ENCODE results near the gene ACADM.
"Not testable (repeated sequence)": the region's sequence is repeated elsewhere in the genome, so short reads cannot be mapped to it uniquely, and the experiment has no call there.

Gene ACADM

GRCh38 chr1:75794382-75794781 is 69.9 kb downstream of the ACADM start:
- DNase-seq (ENCODE audit: low read depth, low spot score) = no peak

GRCh38 chr1:75795703-75796193 is 71.2 kb downstream of the ACADM start:
- DNase-seq (ENCODE audit: low read depth, low spot score) = no peak

- no peak for DNase-seq (ENCODE audit: low read depth, low spot score)
Observed at GRCh38 chr1:75796376-75797272, 72.1 kb downstream of the ACADM start, which contains the start of gene MSH4. Gene MSH4 (plus strand): TSS chr1:75796882. CDS start chr1:75796986, 104 bp downstream.

- DNase-seq (ENCODE audit: low read depth, low spot score) = no peak
Observed at GRCh38 chr1:75797273-75797588, 72.7 kb downstream of the ACADM start.

- DNase-seq (ENCODE audit: low read depth, low spot score) = no peak
Observed at GRCh38 chr1:75797606-75798216, 73.2 kb downstream of the ACADM start.

- DNase-seq (ENCODE audit: low read depth, low spot score) = not testable (repeated sequence)
Observed at GRCh38 chr1:75801480-75801879, 77.0 kb downstream of the ACADM start.

- DNase-seq (ENCODE audit: low read depth, low spot score) = no peak
Observed at GRCh38 chr1:75808921-75809320, 84.4 kb downstream of the ACADM start.

GRCh38 chr1:75810113-75810512 is 85.6 kb downstream of the ACADM start:
- DNase-seq (ENCODE audit: low read depth, low spot score) = not testable (repeated sequence)

- no peak for DNase-seq (ENCODE audit: low read depth, low spot score)
Observed at GRCh38 chr1:75811211-75811981, 86.9 kb downstream of the ACADM start.

- DNase-seq (ENCODE audit: low read depth, low spot score) = no peak
Observed at GRCh38 chr1:75812065-75812464, 87.6 kb downstream of the ACADM start.
